Right ventricle myocardium superior (tissue), 1 donor: ENCODE measurements around the gene GLYATL3. TPM values are rescaled to one million over a fixed set of nuclear protein-coding genes. Genes with fewer than 3 reads are reported as not detected.

Experiments used
- ATAC-seq: fragments of 200-7000 bp; cut with Tn5 transposase; one replicate; pipeline ENCODE4 v1.9.1; 2020; ENCODE audit warnings: mild to moderate bottlenecking; ENCODE audit not compliant: poor library complexity
- DNase-seq: peaks from one replicate; pipeline ENCODE4 v3.0.0-alpha.2; 2020
- intact Hi-C: fragments of 100-400 bp; cut with DNase I; formaldehyde crosslinking; loops from one replicate; pipeline ENCODE4 v1.11.2; 2022
- total RNA-seq: library from RNA; stranded (reverse); fragmentation: NEBNext Ultra II Directional; extraction: Animal tissue kit (Norgen Biotek cat#: 25700); gene quantifications from one replicate; pipeline ENCODE4 v1.2.1, GENCODE V29; 2021
- donor health status: DM: no; HTN: yes; CAD: no; lungs with severe emphysema.

Gene GLYATL3
- total RNA-seq, 1 donor from 2014 or later, result not detected

- intact Hi-C loops, result no loop called here
- DNase-seq (no peak), ATAC-seq (no peak)
Observed at GRCh38 chr6:49540614-49541013, 40.9 kb downstream of the GLYATL3 start.

- ATAC-seq (no peak), DNase-seq (no peak)
- intact Hi-C loops, result no loop called here
Observed at GRCh38 chr6:49541210-49541724, 41.5 kb downstream of the GLYATL3 start.

- DNase-seq, result no peak
- intact Hi-C loops, result no loop called here
- ATAC-seq, result no peak
Observed at GRCh38 chr6:49541936-49542335, 42.2 kb downstream of the GLYATL3 start.

- intact Hi-C loops, result no loop called here
- DNase-seq (no peak), ATAC-seq (no peak)
Observed at GRCh38 chr6:49543087-49543858, 43.5 kb downstream of the GLYATL3 start.

GRCh38 chr6:49546331-49546730 is 46.6 kb downstream of the GLYATL3 start:
- no peak for ATAC-seq
- intact Hi-C loops, result no loop called here
- no peak for DNase-seq

- intact Hi-C loops, result no loop called here
- ATAC-seq (no peak), DNase-seq (no peak)
Observed at GRCh38 chr6:49548613-49549304, 49.0 kb downstream of the GLYATL3 start.

- no peak for ATAC-seq
- intact Hi-C loops, result no loop called here
Observed at GRCh38 chr6:49549691-49550491, 50.2 kb downstream of the GLYATL3 start.

GRCh38 chr6:49550492-49551077 is 50.9 kb downstream of the GLYATL3 start, which contains the start of gene C6orf141:
TSS of gene C6orf141 (plus strand) at chr6:49550668. CDS start at chr6:49550793, 125 bp downstream.
- DNase-seq, result no peak

More at GRCh38 chr6:49549691-49550491, 50.2 kb downstream of the GLYATL3 start:
- DNase-seq, result no peak

GRCh38 chr6:49551078-49551865 is 51.5 kb downstream of the GLYATL3 start:
- DNase-seq (no peak), ATAC-seq (peak; percentile 29)
- intact Hi-C loops, result no loop called here

More at GRCh38 chr6:49550492-49551077, 50.9 kb downstream of the GLYATL3 start, which contains the start of gene C6orf141:
- intact Hi-C loops, result no loop called here
- peak; percentile 53 for ATAC-seq

GRCh38 chr6:49551866-49552129 is 52.1 kb downstream of the GLYATL3 start:
- intact Hi-C loops, result no loop called here
- ATAC-seq (no peak), DNase-seq (no peak)

- intact Hi-C loops, result no loop called here
- DNase-seq, result no peak
- no peak for ATAC-seq
Observed at GRCh38 chr6:49552596-49552995, 52.9 kb downstream of the GLYATL3 start.

- ATAC-seq (no peak), DNase-seq (no peak)
- intact Hi-C loops, result no loop called here
Observed at GRCh38 chr6:49553384-49553783, 53.7 kb downstream of the GLYATL3 start.

- ATAC-seq (no peak), DNase-seq (no peak)
- intact Hi-C loops, result no loop called here
Observed at GRCh38 chr6:49555951-49556350, 56.2 kb downstream of the GLYATL3 start.

- ATAC-seq (no peak), DNase-seq (no peak)
- intact Hi-C loops, result no loop called here
Observed at GRCh38 chr6:49556429-49556837, 56.7 kb downstream of the GLYATL3 start.

GRCh38 chr6:49557177-49557576 is 57.5 kb downstream of the GLYATL3 start:
- no peak for ATAC-seq
- no peak for DNase-seq
- intact Hi-C loops, result no loop called here

- DNase-seq (no peak), ATAC-seq (no peak)
- intact Hi-C loops, result no loop called here
Observed at GRCh38 chr6:49558238-49558637, 58.5 kb downstream of the GLYATL3 start.

GRCh38 chr6:49563006-49563886 is 63.5 kb downstream of the GLYATL3 start:
- intact Hi-C loops, result no loop called here
- DNase-seq (no peak), ATAC-seq (no peak)
